IMR-90 (cell line): Measurements from ENCODE around the gene NRIP3. TPM values are rescaled to one million over a fixed set of nuclear protein-coding genes. Genes with fewer than 3 reads are reported as not detected.

ENCODE experiments used
- ATAC-seq: fragments of 200-7000 bp; cut with Tn5 transposase; 2 replicates; pipeline ENCODE4 v1.9.1; 2020; ENCODE audit warnings: low read depth, mild to moderate bottlenecking, moderate library complexity
- BruUV-seq: library from RNA; stranded (reverse); fragments of 400-500 nt; replicated peaks from 2 replicates; lab custom pipeline; 2021; lab: Mats Ljungman, UMichigan
- CTCF ChIA-PET: fragments of 300-600 bp; formaldehyde crosslinking; extraction: SDS; loops from one replicate; lab custom pipeline; 2021; ENCODE audit warnings: antibody characterized with exemption; lab: Yijun Ruan, JAX
- POLR2A ChIA-PET: fragments of 300-600 bp; sonication (Branson Sonifier 250); formaldehyde crosslinking; loops from one replicate; lab custom pipeline; 2022; ENCODE audit warnings: antibody characterized with exemption; ENCODE audit not compliant: unreplicated experiment; lab: Charles Lee
- DNase-seq: peaks from one replicate; pipeline ENCODE4 v3.0.0; 2013
- H2AFZ ChIP-seq: replicated peaks from 2 replicates; pipeline ENCODE3; 2013; ENCODE audit warnings: low read length, mild to moderate bottlenecking; ENCODE audit not compliant: poor library complexity
- H2AK5ac ChIP-seq: 2 replicates; pipeline ENCODE4 v1.6.1; 2013; ENCODE audit warnings: low read depth, low read length, inconsistent platforms
- H2AK9ac ChIP-seq: replicated peaks from 2 replicates; pipeline ENCODE3; 2013; ENCODE audit warnings: mild to moderate bottlenecking, low read depth, low read length, moderate library complexity; ENCODE audit not compliant: poor library complexity
- H2BK120ac ChIP-seq: 2 replicates; pipeline ENCODE4 v1.6.1; 2013; ENCODE audit warnings: low read depth, low read length, inconsistent platforms
- H2BK15ac ChIP-seq: 3 replicates; pipeline ENCODE4 v1.6.1; 2013; ENCODE audit warnings: low read depth, low read length, inconsistent platforms
- H2BK20ac ChIP-seq: 2 replicates; pipeline ENCODE4 v1.6.1; 2013; ENCODE audit warnings: low read depth, mild to moderate bottlenecking, inconsistent platforms, low read length, moderate library complexity
- H2BK5ac ChIP-seq: 2 replicates; pipeline ENCODE4 v1.6.1; 2013; ENCODE audit warnings: mild to moderate bottlenecking, low read depth, low read length, inconsistent platforms; ENCODE audit not compliant: poor library complexity, severe bottlenecking
- H3K14ac ChIP-seq: replicated peaks from 2 replicates; pipeline ENCODE4 v1.6.1; 2013; ENCODE audit warnings: low read depth, low read length, inconsistent platforms
- H3K18ac ChIP-seq: 2 replicates; pipeline ENCODE4 v1.6.1; 2013; ENCODE audit warnings: low read depth, low read length, control low read depth
- H3K23ac ChIP-seq: 2 replicates; pipeline ENCODE4 v1.6.1; 2013; ENCODE audit warnings: low read depth, low read length, inconsistent platforms
- H3K27ac ChIP-seq: 2 replicates; pipeline ENCODE4 v1.5.1; 2013; ENCODE audit warnings: mild to moderate bottlenecking, control low read depth, low read length; ENCODE audit not compliant: insufficient read depth
- H3K27me3 ChIP-seq: 2 replicates; pipeline ENCODE4 v1.6.1; 2013; ENCODE audit warnings: low read length; ENCODE audit not compliant: control insufficient read depth, insufficient read depth
- H3K36me3 ChIP-seq: 2 replicates; pipeline ENCODE4 v1.6.1; 2013; ENCODE audit warnings: low read length, mixed read lengths; ENCODE audit not compliant: control insufficient read depth, insufficient read depth
- H3K4ac ChIP-seq: 2 replicates; pipeline ENCODE4 v1.6.1; 2013; ENCODE audit warnings: low read depth, low read length, inconsistent platforms
- H3K4me1 ChIP-seq: 2 replicates; pipeline ENCODE4 v1.6.1; 2013; ENCODE audit warnings: low read length, mixed read lengths; ENCODE audit not compliant: control insufficient read depth, insufficient read depth
- H3K4me2 ChIP-seq: 2 replicates; pipeline ENCODE4 v1.6.1; 2013; ENCODE audit warnings: low read depth, mild to moderate bottlenecking, control low read depth, low read length, moderate library complexity
- H3K4me3 ChIP-seq: 2 replicates; pipeline ENCODE4 v1.5.1; 2013; ENCODE audit warnings: low read depth, mild to moderate bottlenecking, control low read depth, low read length, moderate library complexity; ENCODE audit not compliant: insufficient read depth
- H3K56ac ChIP-seq: 2 replicates; pipeline ENCODE4 v1.6.1; 2013; ENCODE audit warnings: low read length, inconsistent platforms; ENCODE audit not compliant: insufficient read depth; ENCODE audit errors: extremely low read depth
- H3K79me1 ChIP-seq, 2 experiments: 2 replicates each; pipeline ENCODE4 v1.6.1; 2013; ENCODE audit warnings: low read length in 2 of 2, inconsistent platforms in 1 of 2, low read depth in 1 of 2
- H3K9ac ChIP-seq: 2 replicates; pipeline ENCODE4 v1.6.1; 2013; ENCODE audit warnings: low read depth, low read length, control low read depth
- H3K9me1 ChIP-seq: 2 replicates; pipeline ENCODE4 v1.6.1; 2013; ENCODE audit warnings: low read length, inconsistent platforms; ENCODE audit not compliant: insufficient read depth
- H3K9me3 ChIP-seq: 2 replicates; pipeline ENCODE4 v1.6.1; 2013; ENCODE audit warnings: low read length; ENCODE audit not compliant: control insufficient read depth, insufficient read depth
- H4K20me1 ChIP-seq: 2 replicates; pipeline ENCODE4 v1.6.1; 2013; ENCODE audit warnings: low read length, inconsistent platforms; ENCODE audit not compliant: insufficient read depth
- H4K5ac ChIP-seq: 2 replicates; pipeline ENCODE4 v1.6.1; 2013; ENCODE audit warnings: mild to moderate bottlenecking, low read depth, low read length, control low read depth
- H4K8ac ChIP-seq, 2 experiments: 2 replicates each; pipeline ENCODE4 v1.6.1; 2013; ENCODE audit warnings: low read depth in 2 of 2, low read length in 2 of 2, control low read depth in 1 of 2, inconsistent platforms in 1 of 2
- H4K91ac ChIP-seq: 2 replicates; pipeline ENCODE4 v1.6.1; 2013; ENCODE audit warnings: low read depth, low read length, inconsistent platforms; ENCODE audit not compliant: insufficient read depth
- CEBPB ChIP-seq: IDR thresholded peaks from 2 replicates; pipeline ENCODE4 v1.6.1; 2012; ENCODE audit warnings: low read depth, low read length, improper control_type of control experiment
- WGBS, 2 experiments: methylation state at CpG; one replicate each; pipeline versions ENCODE4 v1.1.5 to v1.1.7; 2013; ENCODE audit warnings: missing lambda C conversion rate in 2 of 2; ENCODE audit not compliant: insufficient read length in 1 of 2; ENCODE audit errors: extremely low coverage in 2 of 2; 5-methylcytosine and 5-hydroxymethylcytosine counted together
- dilution Hi-C: fragments of 300-500 bp; cut with HindIII; formaldehyde crosslinking; loops from one replicate; pipeline ENCODE4 v1.14.3; 2018; ENCODE audit warnings: low sequenced_read_pairs; ENCODE audit not compliant: unreplicated experiment
- in situ Hi-C: fragments of 300-500 bp; cut with MboI; formaldehyde crosslinking; loops from 3 replicates; pipeline ENCODE4 v1.14.3; 2019; ENCODE audit warnings: low sequenced_read_pairs, inconsistent platforms, mixed read lengths
- intact Hi-C: fragments of 100-400 bp; cut with micrococcal nuclease; formaldehyde crosslinking; loops from 2 replicates; pipeline ENCODE4 v1.10.0; 2022
- polyA plus RNA-seq, 3 experiments: library from polyadenylated mRNA; depleted of rRNA; stranded (reverse); fragments of >200 nt; gene quantifications; 2 replicates each; pipeline ENCODE4 v1.2.3, GENCODE V29; 2012; ENCODE audit warnings: low replicate concordance in 1 of 3
- total RNA-seq: library from RNA; depleted of rRNA; stranded (reverse); fragments of >200 nt; gene quantifications from 2 replicates; pipeline ENCODE4 v1.2.3, GENCODE V29; 2012

Gene NRIP3
- total and polyA plus RNA-seq, 2 of the 4 experiments (the other 2 are of a cell fraction), result 11.5 to 43.6 TPM

DNA sequence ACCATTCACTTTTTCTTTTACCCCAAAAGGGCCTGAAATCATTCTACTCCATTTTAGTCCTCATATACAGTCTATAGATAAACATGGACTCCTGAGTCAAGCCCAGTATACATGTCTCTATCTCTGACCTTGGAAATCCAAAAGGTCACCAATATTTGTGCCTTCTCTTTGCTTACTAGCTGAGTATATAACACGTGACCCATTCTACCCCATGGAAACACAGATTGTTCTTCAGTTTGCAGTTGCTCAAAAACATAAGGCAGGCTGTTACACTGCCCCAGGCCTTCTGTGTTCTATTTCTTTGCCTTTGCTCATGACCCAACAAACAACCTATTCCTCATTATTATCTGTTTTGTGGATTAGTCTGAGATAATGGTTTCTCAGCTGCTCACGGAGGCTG lies 5.8 kb downstream of the NRIP3 start:
- no peaks in the 10 kb centered on the region for H4K20me1 ChIP-seq
- no peaks in the 10 kb centered on the region; the same call in 1 of the 2 replicates for H3K9me1 ChIP-seq
- H4K8ac ChIP-seq, result no peak overlapping the region
- no peaks in the 10 kb centered on the region for H3K27me3 ChIP-seq
- H3K36me3 ChIP-seq, result no peaks in the 10 kb centered on the region
- no peak overlapping the region for H2BK120ac ChIP-seq
- no peak overlapping the region for H3K23ac ChIP-seq
- no peak overlapping the region for H4K5ac ChIP-seq
- no peak overlapping the region for H2AFZ ChIP-seq
- no peaks in the 10 kb centered on the region for H3K9me3 ChIP-seq
- no peak overlapping the region for H2AK9ac ChIP-seq
- H3K4me1 ChIP-seq, result peaks cover 3% of the 10 kb centered on the region; the same call in 1 of the 2 replicates
- H3K14ac ChIP-seq, result no peak overlapping the region
- no peak overlapping the region for H3K9ac ChIP-seq
- no peak overlapping the region for H3K27ac ChIP-seq
- no peak overlapping the region for H2BK20ac ChIP-seq
- intact Hi-C loops (no loop called here), dilution Hi-C loops (no loop called here), in situ Hi-C loops (no loop called here)
- no peak overlapping the region for H3K56ac ChIP-seq
- no peak overlapping the region for H3K4me3 ChIP-seq
- no peak for DNase-seq
- H3K18ac ChIP-seq, result no peak overlapping the region
- no peak overlapping the region for H3K4me2 ChIP-seq
- no peak overlapping the region for H4K91ac ChIP-seq
- no peak overlapping the region for H2BK5ac ChIP-seq
- BruUV-seq, result no TSS peak
- ATAC-seq, result no peak
- H2AK5ac ChIP-seq, result no peak overlapping the region
- peaks cover 17 to 28% of the 10 kb centered on the region in 2 experiments; a peak in 3 of 4 replicates for H3K79me1 ChIP-seq
- no peak overlapping the region for H2BK15ac ChIP-seq
- TF ChIP-seq CEBPB, result no peak
- no peak overlapping the region for H3K4ac ChIP-seq
- ChIA-PET CTCF (interaction anchor here (1.1 kb wide), 1 partner anchor 18 kb away, joined by 3 read pairs; no protein-coding TSS in a partner anchor), POLR2A (no interaction called here)
- 86% methylated on average over 1 of the region's 2 CpGs; no CpG with 5 or more reads in 1 of the 2 experiments for WGBS, 2 experiments
